Prostate gland (tissue), 2 donors: ENCODE data around the gene FARP1.

Experiments used
- POLR2A ChIP-seq: fragments of 450-650 bp; IDR thresholded peaks from one replicate; pipeline ENCODE4 v1.6.1; 2016; ENCODE audit warnings: antibody characterized with exemption, mild to moderate bottlenecking
- POLR2AphosphoS5 ChIP-seq: sonication (generic); formaldehyde crosslinking; IDR thresholded peaks from one replicate; pipeline ENCODE4 v1.6.1; 2017; ENCODE audit warnings: antibody characterized with exemption
- TF ChIP-seq, protein P1 (sequence below), 4 experiments: fragments of 200-600 bp in 2 of 4; fragments of 450-650 bp in 2 of 4; sonication (generic) in 2 of 4; IDR thresholded peaks; 1 replicate in 3 of 4; 2 replicates in 1 of 4; pipeline ENCODE4 v1.5.1; 2016 to 2019; ENCODE audit warnings: antibody characterized with exemption in 4 of 4, mild to moderate bottlenecking in 2 of 4, moderate library complexity in 2 of 4

DNA sequence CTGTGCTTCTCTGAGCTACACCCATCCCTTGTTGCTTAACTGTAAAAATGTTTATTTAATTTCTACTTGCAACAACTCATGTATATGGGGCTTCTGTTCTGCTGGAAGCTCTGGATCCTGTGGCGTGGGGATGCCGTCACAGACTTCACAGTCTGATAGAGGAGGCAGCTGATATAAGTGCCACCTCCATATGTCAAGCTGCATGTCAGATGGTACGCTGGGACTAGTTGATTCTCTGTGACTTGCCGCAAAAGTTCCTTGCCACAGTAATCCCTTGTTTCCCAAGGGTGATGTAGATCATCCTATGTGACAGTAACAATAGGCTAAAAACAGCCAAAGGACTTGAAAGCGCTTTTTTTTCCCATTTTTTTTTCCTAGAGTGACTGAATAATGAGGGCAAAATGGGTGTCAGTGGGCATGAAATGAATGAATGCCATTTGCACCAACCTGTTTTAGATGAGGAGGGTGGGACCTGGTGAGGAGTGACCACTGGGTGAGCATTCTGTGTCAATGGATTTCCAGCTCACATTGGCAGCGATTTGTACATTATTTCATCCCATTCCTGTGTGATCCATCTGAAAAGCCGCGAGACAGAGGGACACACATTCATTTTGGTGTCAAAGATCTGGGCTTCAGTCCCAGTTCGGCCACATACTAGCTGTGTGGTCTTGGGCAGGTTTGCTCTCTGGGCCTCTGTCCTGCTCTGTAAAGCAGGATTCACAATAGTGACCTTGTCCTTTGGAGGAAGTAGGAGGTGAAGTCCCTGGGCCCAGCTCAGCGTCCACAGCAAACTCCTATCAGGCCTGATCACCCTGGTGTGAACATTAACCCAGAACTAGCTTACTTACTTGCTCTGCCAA is 123.0 kb downstream of the FARP1 start:
- TF ChIP-seq, protein P1, sequence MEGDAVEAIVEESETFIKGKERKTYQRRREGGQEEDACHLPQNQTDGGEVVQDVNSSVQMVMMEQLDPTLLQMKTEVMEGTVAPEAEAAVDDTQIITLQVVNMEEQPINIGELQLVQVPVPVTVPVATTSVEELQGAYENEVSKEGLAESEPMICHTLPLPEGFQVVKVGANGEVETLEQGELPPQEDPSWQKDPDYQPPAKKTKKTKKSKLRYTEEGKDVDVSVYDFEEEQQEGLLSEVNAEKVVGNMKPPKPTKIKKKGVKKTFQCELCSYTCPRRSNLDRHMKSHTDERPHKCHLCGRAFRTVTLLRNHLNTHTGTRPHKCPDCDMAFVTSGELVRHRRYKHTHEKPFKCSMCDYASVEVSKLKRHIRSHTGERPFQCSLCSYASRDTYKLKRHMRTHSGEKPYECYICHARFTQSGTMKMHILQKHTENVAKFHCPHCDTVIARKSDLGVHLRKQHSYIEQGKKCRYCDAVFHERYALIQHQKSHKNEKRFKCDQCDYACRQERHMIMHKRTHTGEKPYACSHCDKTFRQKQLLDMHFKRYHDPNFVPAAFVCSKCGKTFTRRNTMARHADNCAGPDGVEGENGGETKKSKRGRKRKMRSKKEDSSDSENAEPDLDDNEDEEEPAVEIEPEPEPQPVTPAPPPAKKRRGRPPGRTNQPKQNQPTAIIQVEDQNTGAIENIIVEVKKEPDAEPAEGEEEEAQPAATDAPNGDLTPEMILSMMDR (IDR thresholded peaks at IDR 0.05) = no peak
- TF ChIP-seq POLR2A (no peak), POLR2AphosphoS5 (no peak)
